Thoracic aorta (tissue), 2 donors: ENCODE results near the gene DLX1. TPM values are rescaled to one million over a fixed set of nuclear protein-coding genes. Genes with fewer than 3 reads are reported as not detected.

Source experiments
- ATAC-seq: fragments of 150-250 bp; one replicate; pipeline ENCODE4 v1.8.0; 2017; ENCODE audit warnings: low read depth; ENCODE audit not compliant: insufficient number of reproducible peaks, low FRiP score
- DNase-seq: peaks from one replicate; pipeline ENCODE4 v3.0.0-alpha.2; 2020; ENCODE audit warnings: low spot score
- H3K27ac ChIP-seq, 2 donors: fragments of 200-600 bp; sonication (generic); 1 replicate in 1 of 2; 2 replicates in 1 of 2; pipeline ENCODE4 v1.5.1; 2016; ENCODE audit warnings: mild to moderate bottlenecking in 2 of 2, moderate library complexity in 2 of 2
- H3K27me3 ChIP-seq: fragments of 200-600 bp; sonication (generic); replicated peaks from 2 replicates; pipeline ENCODE4 v1.6.0; 2016; ENCODE audit warnings: mild to moderate bottlenecking; ENCODE audit not compliant: insufficient read depth
- H3K36me3 ChIP-seq: fragments of 200-600 bp; sonication (generic); one replicate; pipeline ENCODE4 v1.5.1; 2016
- H3K4me1 ChIP-seq, 2 donors: fragments of 200-600 bp; sonication (generic); 1 replicate in 1 of 2; 2 replicates in 1 of 2; pipeline versions ENCODE4 v1.5.1 to v1.6.0; 2016; ENCODE audit warnings: low read depth in 2 of 2, mild to moderate bottlenecking in 1 of 2; ENCODE audit not compliant: control insufficient read depth in 1 of 2
- H3K4me3 ChIP-seq: fragments of 200-600 bp; sonication (generic); 2 replicates; pipeline ENCODE4 v1.5.1; 2016; ENCODE audit warnings: mild to moderate bottlenecking
- H3K9me3 ChIP-seq: fragments of 200-600 bp; sonication (generic); 2 replicates; pipeline ENCODE4 v1.5.1; 2016
- CTCF ChIP-seq: fragments of 200-600 bp; sonication (generic); IDR thresholded peaks from one replicate; pipeline ENCODE4 v1.5.1; 2019; ENCODE audit warnings: antibody characterized with exemption
- total RNA-seq, 2 donors: library from RNA; depleted of rRNA; stranded (reverse); fragments of >200 nt; gene quantifications; one replicate each; pipeline versions ENCODE4 v1.1.0 to v1.2.3, GENCODE V29; 2016

DLX1 gene
- total RNA-seq, 2 donors from 2014 or later, result 0.68 to 0.92 TPM

- peaks cover 13 to 38% of the 10 kb centered on the region in 2 donors for H3K4me1 ChIP-seq
- H3K9me3 ChIP-seq, result no peaks in the 10 kb centered on the region
- no peak overlapping the region for H3K27ac ChIP-seq
- ATAC-seq (no peak), DNase-seq (no peak)
- TF ChIP-seq CTCF, result no peak
- H3K27me3 ChIP-seq, result peaks cover 67% of the 10 kb centered on the region
- H3K4me3 ChIP-seq, result no peak overlapping the region
- H3K36me3 ChIP-seq, result no peaks in the 10 kb centered on the region
Measured at GRCh38 chr2:172082105-172082943, 3.0 kb upstream of the DLX1 start.

- DNase-seq (no peak), ATAC-seq (no peak)
- no peaks in the 10 kb centered on the region for H3K9me3 ChIP-seq
- peaks cover 75% of the 10 kb centered on the region for H3K27me3 ChIP-seq
- no peaks in the 10 kb centered on the region for H3K36me3 ChIP-seq
- peaks cover 13 to 38% of the 10 kb centered on the region in 2 donors for H3K4me1 ChIP-seq
- no peak for TF ChIP-seq CTCF
- no peak overlapping the region for H3K4me3 ChIP-seq
- no peak overlapping the region for H3K27ac ChIP-seq
Measured at GRCh38 chr2:172082944-172083627, 2.2 kb upstream of the DLX1 start.

- DNase-seq (no peak), ATAC-seq (no peak)
- Histone ChIP-seq H3K4me3 (peak overlapping the region; percentile 72), H3K27me3 (peaks cover 81% of the 10 kb centered on the region), H3K4me1 (peaks cover 13 to 38% of the 10 kb centered on the region in 2 donors), H3K36me3 (no peaks in the 10 kb centered on the region), H3K9me3 (no peaks in the 10 kb centered on the region), H3K27ac (peak overlapping the region in 1 of 2 donors; percentile 32)
- no peak for TF ChIP-seq CTCF
Measured at GRCh38 chr2:172083628-172084394, 1.5 kb upstream of the DLX1 start.

GRCh38 chr2:172084395-172084644 is 987 bp upstream of the DLX1 start:
- Histone ChIP-seq H3K4me3 (peak overlapping the region; percentile 72), H3K27me3 (peaks cover 86% of the 10 kb centered on the region), H3K9me3 (no peaks in the 10 kb centered on the region), H3K27ac (peak overlapping the region in 1 of 2 donors; percentile 32), H3K36me3 (no peaks in the 10 kb centered on the region), H3K4me1 (peaks cover 13 to 38% of the 10 kb centered on the region in 2 donors)
- TF ChIP-seq CTCF, result no peak
- DNase-seq (no peak), ATAC-seq (no peak)
